Measurements from ENCODE around the gene AQP2.
"Not testable (repeated sequence)": the region's sequence is repeated elsewhere in the genome, so short reads cannot be mapped to it uniquely, and the experiment has no call there.

Gene AQP2

DNA sequence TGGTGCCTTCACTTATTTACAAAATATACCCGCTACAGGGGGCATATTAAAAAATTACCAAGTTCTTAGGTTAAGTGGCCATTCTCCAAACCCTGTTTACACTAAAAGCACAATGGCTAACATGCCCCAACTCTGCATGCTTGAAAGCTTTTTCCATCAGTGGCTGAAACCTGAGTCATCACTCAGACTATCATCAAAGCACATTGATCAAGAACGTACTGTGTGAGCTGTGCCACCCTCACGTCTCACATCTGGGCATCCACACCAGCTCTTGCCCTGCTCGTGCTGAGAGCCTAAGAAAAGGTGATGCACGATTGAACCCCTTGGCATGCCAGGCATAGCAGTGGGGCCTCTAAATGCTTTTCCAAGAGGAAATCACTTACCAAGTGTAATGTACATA lies 35.4 kb downstream of the AQP2 start:
- Histone ChIP-seq H2AFZ (ENCODE audit: low read length) (no peak overlapping the region), H3K4me1 (ENCODE audit: insufficient read depth, low read length, severe bottlenecking) (no peaks in the 10 kb centered on the region), H3K36me3 (ENCODE audit: insufficient read depth, low read length) (peaks cover 56% of the 10 kb centered on the region), H3K9me2 (ENCODE audit: low read depth, low read length) (no peaks in the 10 kb centered on the region), H3K27ac (ENCODE audit: low read depth, low read length, poor library complexity, severe bottlenecking) (no peak overlapping the region), H3K4me2 (ENCODE audit: low read length) (no peak overlapping the region), H3K79me2 (ENCODE audit: insufficient read depth, low read length) (no peaks in the 10 kb centered on the region), H3K27me3 (ENCODE audit: insufficient read depth, low read length) (no peaks in the 10 kb centered on the region), H3K4me3 (ENCODE audit: low read depth, low read length, poor library complexity, severe bottlenecking) (no peak overlapping the region), H3K9me3 (ENCODE audit: low read length) (no peaks in the 10 kb centered on the region), H3K9ac (ENCODE audit: low read length) (no peak overlapping the region), H3F3A (ENCODE audit: insufficient read depth, low read length) (0 out of 2 replicates have a peak, but pooled peaks cover 2% of the 10 kb centered on the region), H4K20me1 (ENCODE audit: insufficient read depth, low read length) (no peaks in the 10 kb centered on the region)
- TF ChIP-seq CTCF (IDR thresholded peaks at IDR 0.05; ENCODE audit: low read length), result no peak
- TF ChIP-seq EZH2 (IDR thresholded peaks at IDR 0.05; ENCODE audit: borderline replicate concordance, low read length), result no peak

GRCh38 chr12:49986476-49986875 lies 35.9 kb downstream of the AQP2 start:
- H3K4me2 ChIP-seq (ENCODE audit: low read length), result not testable (repeated sequence)
- peaks cover 59% of the 10 kb centered on the region for H3K36me3 ChIP-seq (ENCODE audit: insufficient read depth, low read length)

DNA sequence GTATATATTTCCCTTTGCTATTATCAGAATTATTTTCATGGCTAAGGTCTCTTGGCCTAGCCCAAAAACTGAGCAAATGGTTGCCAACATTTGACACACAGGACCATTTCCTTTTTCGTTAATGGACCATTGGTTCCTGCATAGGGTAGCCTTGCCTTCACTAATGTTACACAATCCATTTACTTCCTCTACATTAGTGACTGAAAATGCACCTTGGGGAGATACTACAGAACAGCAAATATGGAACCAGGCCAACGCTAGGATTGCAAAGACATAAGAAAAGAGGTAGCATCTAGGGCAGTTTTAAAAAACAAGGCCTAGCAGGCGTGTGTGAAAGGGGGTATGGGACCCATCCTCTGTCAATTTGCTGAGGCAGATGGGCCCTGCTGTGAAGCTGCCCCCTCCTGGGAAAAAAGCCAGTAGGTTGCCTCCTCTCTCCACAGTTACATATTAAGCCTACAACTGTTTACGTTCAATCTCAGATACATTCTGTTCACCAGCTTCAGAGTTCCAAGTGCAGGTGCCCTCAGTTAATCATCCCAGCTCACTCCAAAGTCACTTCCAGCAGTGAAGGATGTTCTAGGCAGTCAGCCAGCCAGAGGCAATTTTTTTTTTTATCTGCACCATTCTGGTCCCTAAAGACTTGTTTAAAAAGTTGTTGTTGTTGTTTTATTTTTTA lies 37.2 kb downstream of the AQP2 start:
- TF ChIP-seq CTCF (IDR thresholded peaks at IDR 0.05; ENCODE audit: low read length) (no peak), EZH2 (IDR thresholded peaks at IDR 0.05; ENCODE audit: borderline replicate concordance, low read length) (no peak)
- Histone ChIP-seq H3F3A (ENCODE audit: insufficient read depth, low read length) (0 out of 2 replicates have a peak, but pooled peaks cover 4% of the 10 kb centered on the region), H3K4me2 (ENCODE audit: low read length) (no peak overlapping the region), H3K9me3 (ENCODE audit: low read length) (no peaks in the 10 kb centered on the region), H3K79me2 (ENCODE audit: insufficient read depth, low read length) (no peaks in the 10 kb centered on the region), H3K4me3 (ENCODE audit: low read depth, low read length, poor library complexity, severe bottlenecking) (no peak overlapping the region), H3K9ac (ENCODE audit: low read length) (no peak overlapping the region), H3K27me3 (ENCODE audit: insufficient read depth, low read length) (no peaks in the 10 kb centered on the region), H3K36me3 (ENCODE audit: insufficient read depth, low read length) (peaks cover 72% of the 10 kb centered on the region), H3K4me1 (ENCODE audit: insufficient read depth, low read length, severe bottlenecking) (no peaks in the 10 kb centered on the region), H4K20me1 (ENCODE audit: insufficient read depth, low read length) (no peaks in the 10 kb centered on the region), H3K27ac (ENCODE audit: low read depth, low read length, poor library complexity, severe bottlenecking) (no peak overlapping the region), H3K9me2 (ENCODE audit: low read depth, low read length) (no peaks in the 10 kb centered on the region), H2AFZ (ENCODE audit: low read length) (no peak overlapping the region)

More at GRCh38 chr12:49986476-49986875, 35.9 kb downstream of the AQP2 start:
- not testable (repeated sequence) for H2AFZ ChIP-seq (ENCODE audit: low read length); H3K4me3 ChIP-seq (ENCODE audit: low read depth, low read length, poor library complexity, severe bottlenecking); H3K9me2 ChIP-seq (ENCODE audit: low read depth, low read length); H3K4me1 ChIP-seq (ENCODE audit: insufficient read depth, low read length, severe bottlenecking); H3K9me3 ChIP-seq (ENCODE audit: low read length); H3K9ac ChIP-seq (ENCODE audit: low read length); H4K20me1 ChIP-seq (ENCODE audit: insufficient read depth, low read length); H3K27me3 ChIP-seq (ENCODE audit: insufficient read depth, low read length); H3K79me2 ChIP-seq (ENCODE audit: insufficient read depth, low read length); H3F3A ChIP-seq (ENCODE audit: insufficient read depth, low read length); H3K27ac ChIP-seq (ENCODE audit: low read depth, low read length, poor library complexity, severe bottlenecking)

GRCh38 chr12:49989400-49989799 lies 38.9 kb downstream of the AQP2 start:
- H3K9me3 ChIP-seq (ENCODE audit: low read length); H2AFZ ChIP-seq (ENCODE audit: low read length); H3K27ac ChIP-seq (ENCODE audit: low read depth, low read length, poor library complexity, severe bottlenecking); H3K79me2 ChIP-seq (ENCODE audit: insufficient read depth, low read length); H3K4me3 ChIP-seq (ENCODE audit: low read depth, low read length, poor library complexity, severe bottlenecking); H3K4me1 ChIP-seq (ENCODE audit: insufficient read depth, low read length, severe bottlenecking); H4K20me1 ChIP-seq (ENCODE audit: insufficient read depth, low read length); H3K9me2 ChIP-seq (ENCODE audit: low read depth, low read length); H3K9ac ChIP-seq (ENCODE audit: low read length); H3K27me3 ChIP-seq (ENCODE audit: insufficient read depth, low read length); H3F3A ChIP-seq (ENCODE audit: insufficient read depth, low read length); H3K4me2 ChIP-seq (ENCODE audit: low read length): not testable (repeated sequence)
- H3K36me3 ChIP-seq (ENCODE audit: insufficient read depth, low read length), result peaks cover 88% of the 10 kb centered on the region

Data from OCI-LY1 (cell line).